ENCODE measurements around the gene BSG. TPM values are rescaled to one million over a fixed set of nuclear protein-coding genes. Genes with fewer than 3 reads are reported as not detected.

The BSG gene
- total and polyA plus RNA-seq, 4 donors = 80.4 to 367 (median 149) TPM

GRCh38 chr19:579842-580155, 7.4 kb downstream of the BSG start:
- Histone ChIP-seq H3K4me3 (ENCODE audit: low read depth in 1 of 3, low read length in 3 of 3) (no peak overlapping the region), H3K27me3 (ENCODE audit: control insufficient read depth in 4 of 4, insufficient read depth in 4 of 4, low read length in 3 of 4) (no peaks in the 10 kb centered on the region), H3K9me3 (ENCODE audit: control insufficient read depth in 4 of 4, low read length in 3 of 4) (no peaks in the 10 kb centered on the region), H3K27ac (ENCODE audit: low read depth in 1 of 2, low read length in 2 of 2) (no peak overlapping the region), H3K4me1 (ENCODE audit: control insufficient read depth in 4 of 4, insufficient read depth in 4 of 4, low read length in 3 of 4) (peaks cover 14 to 16% (median 15%) of the 10 kb centered on the region in 4 donors), H3K36me3 (ENCODE audit: control insufficient read depth in 4 of 4, insufficient read depth in 3 of 4, low read depth in 1 of 4, low read length in 3 of 4) (peaks cover 9 to 24% (median 13%) of the 10 kb centered on the region in 4 donors), H3K9ac (ENCODE audit: low read depth in 1 of 2, low read length in 2 of 2) (no peak overlapping the region)
- TF ChIP-seq YY1 (IDR thresholded peaks at IDR 0.05) (no peak), SP1 (IDR thresholded peaks at IDR 0.05) (no peak), JUND (IDR thresholded peaks at IDR 0.05) (no peak), HNF4A (conservative IDR thresholded peaks at IDR 0.05) (no peak), EGR1 (IDR thresholded peaks at IDR 0.05; ENCODE audit: low read depth in 2 of 2) (no peak)
- TF ChIP-seq, protein P1, sequence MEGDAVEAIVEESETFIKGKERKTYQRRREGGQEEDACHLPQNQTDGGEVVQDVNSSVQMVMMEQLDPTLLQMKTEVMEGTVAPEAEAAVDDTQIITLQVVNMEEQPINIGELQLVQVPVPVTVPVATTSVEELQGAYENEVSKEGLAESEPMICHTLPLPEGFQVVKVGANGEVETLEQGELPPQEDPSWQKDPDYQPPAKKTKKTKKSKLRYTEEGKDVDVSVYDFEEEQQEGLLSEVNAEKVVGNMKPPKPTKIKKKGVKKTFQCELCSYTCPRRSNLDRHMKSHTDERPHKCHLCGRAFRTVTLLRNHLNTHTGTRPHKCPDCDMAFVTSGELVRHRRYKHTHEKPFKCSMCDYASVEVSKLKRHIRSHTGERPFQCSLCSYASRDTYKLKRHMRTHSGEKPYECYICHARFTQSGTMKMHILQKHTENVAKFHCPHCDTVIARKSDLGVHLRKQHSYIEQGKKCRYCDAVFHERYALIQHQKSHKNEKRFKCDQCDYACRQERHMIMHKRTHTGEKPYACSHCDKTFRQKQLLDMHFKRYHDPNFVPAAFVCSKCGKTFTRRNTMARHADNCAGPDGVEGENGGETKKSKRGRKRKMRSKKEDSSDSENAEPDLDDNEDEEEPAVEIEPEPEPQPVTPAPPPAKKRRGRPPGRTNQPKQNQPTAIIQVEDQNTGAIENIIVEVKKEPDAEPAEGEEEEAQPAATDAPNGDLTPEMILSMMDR (IDR thresholded peaks at IDR 0.05; ENCODE audit: low read depth, low read length, missing input control) = no peak
- TF ChIP-seq, protein P2, sequence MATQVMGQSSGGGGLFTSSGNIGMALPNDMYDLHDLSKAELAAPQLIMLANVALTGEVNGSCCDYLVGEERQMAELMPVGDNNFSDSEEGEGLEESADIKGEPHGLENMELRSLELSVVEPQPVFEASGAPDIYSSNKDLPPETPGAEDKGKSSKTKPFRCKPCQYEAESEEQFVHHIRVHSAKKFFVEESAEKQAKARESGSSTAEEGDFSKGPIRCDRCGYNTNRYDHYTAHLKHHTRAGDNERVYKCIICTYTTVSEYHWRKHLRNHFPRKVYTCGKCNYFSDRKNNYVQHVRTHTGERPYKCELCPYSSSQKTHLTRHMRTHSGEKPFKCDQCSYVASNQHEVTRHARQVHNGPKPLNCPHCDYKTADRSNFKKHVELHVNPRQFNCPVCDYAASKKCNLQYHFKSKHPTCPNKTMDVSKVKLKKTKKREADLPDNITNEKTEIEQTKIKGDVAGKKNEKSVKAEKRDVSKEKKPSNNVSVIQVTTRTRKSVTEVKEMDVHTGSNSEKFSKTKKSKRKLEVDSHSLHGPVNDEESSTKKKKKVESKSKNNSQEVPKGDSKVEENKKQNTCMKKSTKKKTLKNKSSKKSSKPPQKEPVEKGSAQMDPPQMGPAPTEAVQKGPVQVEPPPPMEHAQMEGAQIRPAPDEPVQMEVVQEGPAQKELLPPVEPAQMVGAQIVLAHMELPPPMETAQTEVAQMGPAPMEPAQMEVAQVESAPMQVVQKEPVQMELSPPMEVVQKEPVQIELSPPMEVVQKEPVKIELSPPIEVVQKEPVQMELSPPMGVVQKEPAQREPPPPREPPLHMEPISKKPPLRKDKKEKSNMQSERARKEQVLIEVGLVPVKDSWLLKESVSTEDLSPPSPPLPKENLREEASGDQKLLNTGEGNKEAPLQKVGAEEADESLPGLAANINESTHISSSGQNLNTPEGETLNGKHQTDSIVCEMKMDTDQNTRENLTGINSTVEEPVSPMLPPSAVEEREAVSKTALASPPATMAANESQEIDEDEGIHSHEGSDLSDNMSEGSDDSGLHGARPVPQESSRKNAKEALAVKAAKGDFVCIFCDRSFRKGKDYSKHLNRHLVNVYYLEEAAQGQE (IDR thresholded peaks at IDR 0.05) = no peak
- whole genome bisulfite sequencing = 94% methylated on average over 11 of the region's 11 CpGs
- no peak for DNase-seq (ENCODE audit: low spot score)

DNA sequence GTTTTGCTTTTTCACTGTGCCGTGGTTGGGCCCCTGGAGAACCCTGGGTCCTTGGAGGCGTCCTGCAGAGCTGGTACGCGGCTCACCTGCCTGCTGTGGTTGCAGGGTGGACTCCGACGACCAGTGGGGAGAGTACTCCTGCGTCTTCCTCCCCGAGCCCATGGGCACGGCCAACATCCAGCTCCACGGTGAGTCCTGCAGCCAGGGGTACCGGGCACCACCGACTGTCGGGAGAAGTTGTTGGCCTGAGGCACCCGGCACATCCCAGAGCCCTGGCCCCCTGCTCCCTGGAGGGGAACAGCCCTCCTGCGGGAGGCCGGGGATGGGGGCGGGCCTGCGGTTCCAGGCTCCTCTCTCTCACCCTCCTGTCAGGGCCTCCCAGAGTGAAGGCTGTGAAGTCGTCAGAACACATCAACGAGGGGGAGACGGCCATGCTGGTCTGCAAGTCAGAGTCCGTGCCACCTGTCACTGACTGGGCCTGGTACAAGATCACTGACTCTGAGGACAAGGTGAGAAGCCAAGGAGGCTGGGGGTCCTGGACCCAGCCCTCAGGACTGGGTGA, 8.0 kb downstream of the BSG start:
- TF ChIP-seq ZBTB33 (IDR thresholded peaks at IDR 0.05) (no peak), FOXA2 (IDR thresholded peaks at IDR 0.05) (no peak), RXRA (IDR thresholded peaks at IDR 0.05) (no peak), SP1 (IDR thresholded peaks at IDR 0.05) (no peak), HNF4G (IDR thresholded peaks at IDR 0.05) (no peak), HNF4A (conservative IDR thresholded peaks at IDR 0.05) (no peak), RAD21 (IDR thresholded peaks at IDR 0.05) (no peak)
- TF ChIP-seq, protein P1 (IDR thresholded peaks at IDR 0.05; ENCODE audit: low read depth, low read length, missing input control) = no peak
- Histone ChIP-seq H3K4me3 (ENCODE audit: low read depth in 1 of 3, low read length in 3 of 3) (no peak overlapping the region), H3K9me3 (ENCODE audit: control insufficient read depth in 4 of 4, low read length in 3 of 4) (no peaks in the 10 kb centered on the region), H3K36me3 (ENCODE audit: control insufficient read depth in 4 of 4, insufficient read depth in 3 of 4, low read depth in 1 of 4, low read length in 3 of 4) (peaks cover 9 to 24% (median 13%) of the 10 kb centered on the region in 4 donors), H3K27ac (ENCODE audit: low read depth in 1 of 2, low read length in 2 of 2) (no peak overlapping the region), H3K27me3 (ENCODE audit: control insufficient read depth in 4 of 4, insufficient read depth in 4 of 4, low read length in 3 of 4) (no peaks in the 10 kb centered on the region), H3K9ac (ENCODE audit: low read depth in 1 of 2, low read length in 2 of 2) (no peak overlapping the region), H3K4me1 (ENCODE audit: control insufficient read depth in 4 of 4, insufficient read depth in 4 of 4, low read length in 3 of 4) (peaks cover 9 to 11% (median 10%) of the 10 kb centered on the region in 4 donors)
- WGBS = 93% methylated on average over 22 of the region's 22 CpGs
- DNase-seq (ENCODE audit: low spot score) = no peak
